Tibial artery (tissue), 4 donors: ENCODE results near the gene LCN1.

Experiments
- DNase-seq, 2 donors: peaks; one replicate each; pipeline ENCODE4 v3.0.0-alpha.2; 2019
- H3K27ac ChIP-seq, 2 donors: fragments of 200-600 bp; sonication (generic) in 1 of 2; 1 replicate in 1 of 2; 2 replicates in 1 of 2; pipeline ENCODE4 v1.5.1; 2018 to 2019; ENCODE audit warnings: mild to moderate bottlenecking in 1 of 2
- H3K27me3 ChIP-seq, 2 donors: fragments of 200-600 bp; sonication (generic) in 1 of 2; one replicate each; pipeline versions ENCODE4 v1.5.1 to v1.6.0; 2016 to 2019
- H3K36me3 ChIP-seq, 3 donors: fragments of 200-600 bp; sonication (generic) in 2 of 3; one replicate each; pipeline ENCODE4 v1.5.1; 2016 to 2019; ENCODE audit warnings: mild to moderate bottlenecking in 2 of 3
- H3K4me1 ChIP-seq, 4 donors: fragments of 200-600 bp; sonication (generic) in 2 of 4; 1 replicate in 3 of 4; 2 replicates in 1 of 4; pipeline ENCODE4 v1.5.1; 2016 to 2019
- H3K4me3 ChIP-seq, 2 donors: fragments of 200-600 bp; sonication (generic) in 1 of 2; 1 replicate in 1 of 2; 2 replicates in 1 of 2; pipeline ENCODE4 v1.5.1; 2018 to 2019; ENCODE audit warnings: mild to moderate bottlenecking in 2 of 2
- H3K9me3 ChIP-seq, 3 donors: fragments of 200-600 bp; sonication (generic) in 1 of 3; one replicate each; pipeline ENCODE4 v1.5.1; 2016 to 2019
- intact Hi-C: fragments of 100-400 bp; cut with DNase I; formaldehyde crosslinking; loops from one replicate; pipeline ENCODE4 v1.15.0; 2023; ENCODE audit warnings: low total_unique reads
- TF ChIP-seq, protein P1 (sequence below), 2 experiments: fragments of 200-600 bp in 1 of 2; fragments of 450-650 bp in 1 of 2; IDR thresholded peaks; one replicate each; pipeline ENCODE4 v1.5.1; 2017 to 2019; ENCODE audit warnings: antibody characterized with exemption in 2 of 2, mild to moderate bottlenecking in 1 of 2, moderate library complexity in 1 of 2

The LCN1 gene

DNA sequence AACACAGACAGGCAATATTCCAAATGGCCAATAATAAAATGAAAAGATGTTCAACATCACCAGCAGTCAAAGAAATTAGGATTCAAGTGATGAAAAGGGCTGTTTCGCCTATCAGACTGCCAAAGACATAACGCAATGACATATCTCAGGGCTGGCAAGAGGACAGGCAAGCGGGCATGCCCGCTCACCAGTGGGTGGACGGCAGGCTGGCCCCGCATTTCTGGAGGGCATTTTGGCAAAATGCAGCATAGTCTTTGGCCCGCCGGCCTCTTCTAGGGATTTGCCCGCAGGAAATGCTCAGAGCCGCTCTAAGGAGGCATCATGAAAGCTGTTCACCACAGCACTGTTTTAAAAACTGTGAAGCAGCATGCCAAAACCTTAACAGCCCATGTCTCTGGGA is 43.0 kb upstream of the LCN1 start:
- peaks cover 0 to 21% (median 12%) of the 10 kb centered on the region in 4 donors for H3K4me1 ChIP-seq
- no peaks in the 10 kb centered on the region for H3K27me3 ChIP-seq
- no peak for DNase-seq
- TF ChIP-seq, protein P1, sequence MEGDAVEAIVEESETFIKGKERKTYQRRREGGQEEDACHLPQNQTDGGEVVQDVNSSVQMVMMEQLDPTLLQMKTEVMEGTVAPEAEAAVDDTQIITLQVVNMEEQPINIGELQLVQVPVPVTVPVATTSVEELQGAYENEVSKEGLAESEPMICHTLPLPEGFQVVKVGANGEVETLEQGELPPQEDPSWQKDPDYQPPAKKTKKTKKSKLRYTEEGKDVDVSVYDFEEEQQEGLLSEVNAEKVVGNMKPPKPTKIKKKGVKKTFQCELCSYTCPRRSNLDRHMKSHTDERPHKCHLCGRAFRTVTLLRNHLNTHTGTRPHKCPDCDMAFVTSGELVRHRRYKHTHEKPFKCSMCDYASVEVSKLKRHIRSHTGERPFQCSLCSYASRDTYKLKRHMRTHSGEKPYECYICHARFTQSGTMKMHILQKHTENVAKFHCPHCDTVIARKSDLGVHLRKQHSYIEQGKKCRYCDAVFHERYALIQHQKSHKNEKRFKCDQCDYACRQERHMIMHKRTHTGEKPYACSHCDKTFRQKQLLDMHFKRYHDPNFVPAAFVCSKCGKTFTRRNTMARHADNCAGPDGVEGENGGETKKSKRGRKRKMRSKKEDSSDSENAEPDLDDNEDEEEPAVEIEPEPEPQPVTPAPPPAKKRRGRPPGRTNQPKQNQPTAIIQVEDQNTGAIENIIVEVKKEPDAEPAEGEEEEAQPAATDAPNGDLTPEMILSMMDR (IDR thresholded peaks at IDR 0.05): no peak
- H3K9me3 ChIP-seq: no peaks in the 10 kb centered on the region
- peak overlapping the region; percentile 75 to 78 for H3K27ac ChIP-seq
- intact Hi-C loops: no loop called here
- H3K36me3 ChIP-seq: peaks cover 0 to under 1% (median 0%) of the 10 kb centered on the region in 3 donors
- no peak overlapping the region for H3K4me3 ChIP-seq

GRCh38 chr9:135478829-135479468 is 42.3 kb upstream of the LCN1 start:
- H3K9me3 ChIP-seq: no peaks in the 10 kb centered on the region
- TF ChIP-seq, protein P1 (IDR thresholded peaks at IDR 0.05): no peak
- H3K4me1 ChIP-seq: peaks cover 0 to 21% (median 12%) of the 10 kb centered on the region in 4 donors
- peak in 1 of 2 donors; percentile 47 for DNase-seq
- no peaks in the 10 kb centered on the region for H3K27me3 ChIP-seq
- peak overlapping the region; percentile 89 to 94 for H3K4me3 ChIP-seq
- intact Hi-C loops: no loop called here
- H3K27ac ChIP-seq: peak overlapping the region; percentile 75 to 78
- H3K36me3 ChIP-seq: peaks cover 0 to 6% (median 6%) of the 10 kb centered on the region in 3 donors

- H3K9me3 ChIP-seq: no peaks in the 10 kb centered on the region
- TF ChIP-seq, protein P1 (IDR thresholded peaks at IDR 0.05): no peak
- H3K27ac ChIP-seq: peak within 1 kb of the TSS; percentile 75 to 78
- intact Hi-C loops: no loop called here
- H3K4me3 ChIP-seq: peak within 1 kb of the TSS; percentile 89 to 94
- no peak for DNase-seq
- no peaks in the 10 kb centered on the region for H3K27me3 ChIP-seq
- H3K4me1 ChIP-seq: peaks cover 0 to 21% (median 12%) of the 10 kb centered on the region in 4 donors
- peaks cover 4 to 12% (median 10%) of the 10 kb centered on the region in 3 donors for H3K36me3 ChIP-seq
Measured at GRCh38 chr9:135479469-135480052, 41.7 kb upstream of the LCN1 start, which contains the start of gene PPP1R26. Gene PPP1R26 (plus strand): TSS chr9:135479782. CDS start chr9:135484511, 4,729 bp downstream.

DNA sequence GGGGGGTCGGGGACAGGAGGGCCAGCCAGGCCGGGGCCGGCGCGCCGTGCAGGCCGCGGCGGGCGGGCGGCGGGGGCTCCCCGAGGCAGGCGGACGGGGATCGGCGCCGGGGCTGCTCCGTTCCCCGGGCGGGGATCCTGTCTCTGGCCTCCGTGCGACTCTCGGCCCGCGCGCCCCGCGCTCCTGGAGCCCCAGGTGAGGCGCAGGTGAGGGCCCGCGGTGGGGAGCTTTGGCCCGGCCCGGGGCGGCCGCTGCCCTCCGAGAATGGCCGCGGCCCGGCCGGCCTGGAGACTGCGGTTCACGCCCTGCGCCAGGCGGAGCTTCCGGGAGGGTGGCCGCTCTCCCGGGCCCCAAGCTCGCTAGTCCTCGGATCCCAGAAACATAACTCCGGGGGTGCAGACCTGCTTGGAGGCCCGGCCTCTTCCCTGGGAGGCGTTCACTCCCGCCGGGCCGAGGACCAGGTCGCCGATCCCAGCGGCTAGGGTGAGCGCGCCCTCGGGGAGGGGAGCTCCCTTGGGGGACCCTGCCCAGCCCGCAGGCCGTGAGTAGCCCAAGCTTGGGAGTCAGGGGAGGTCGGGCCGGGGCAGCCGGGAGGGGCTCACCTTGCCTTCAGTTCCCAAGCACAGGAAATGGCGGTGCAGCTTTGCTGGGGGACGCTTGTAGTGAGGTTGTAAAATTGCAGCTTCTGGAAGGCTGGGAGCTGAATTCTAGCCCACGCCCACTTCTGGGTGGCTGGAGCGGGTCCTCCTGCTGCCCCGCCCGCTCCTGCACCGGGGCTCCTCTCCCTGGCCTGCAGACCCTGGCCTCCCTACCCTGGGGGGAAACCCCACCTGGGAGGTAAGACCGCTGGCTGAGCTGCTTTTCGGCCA is 40.9 kb upstream of the LCN1 start:
- intact Hi-C loops: no loop called here
- Histone ChIP-seq H3K4me3 (peak overlapping the region; percentile 89 to 94), H3K4me1 (peaks cover 0 to 21% (median 12%) of the 10 kb centered on the region in 4 donors), H3K36me3 (peaks cover 11 to 19% (median 17%) of the 10 kb centered on the region in 3 donors), H3K27ac (peak overlapping the region; percentile 50 to 74), H3K9me3 (no peaks in the 10 kb centered on the region), H3K27me3 (no peaks in the 10 kb centered on the region)
- DNase-seq: no peak
- TF ChIP-seq, protein P1 (IDR thresholded peaks at IDR 0.05): no peak

- no peaks in the 10 kb centered on the region for H3K9me3 ChIP-seq
- peak overlapping the region in 1 of 2 donors; percentile 50 for H3K27ac ChIP-seq
- TF ChIP-seq, protein P1 (IDR thresholded peaks at IDR 0.05): no peak
Measured at GRCh38 chr9:135480940-135481310, 40.3 kb upstream of the LCN1 start.

More at GRCh38 chr9:135480940-135481310, 40.3 kb upstream of the LCN1 start:
- no peak for DNase-seq
- peaks cover 0 to 21% (median 12%) of the 10 kb centered on the region in 4 donors for H3K4me1 ChIP-seq
- peak overlapping the region; percentile 89 to 94 for H3K4me3 ChIP-seq
- H3K36me3 ChIP-seq: peaks cover 18 to 25% (median 23%) of the 10 kb centered on the region in 3 donors
- no peaks in the 10 kb centered on the region for H3K27me3 ChIP-seq
- intact Hi-C loops: no loop called here
